Fibroblast of skin of abdomen (primary cell): Measurements from ENCODE around the gene ALG12.

Experiments
- DNase-seq: peaks from one replicate; pipeline ENCODE4 v3.0.0-alpha.2; 2013

Gene ALG12

DNA sequence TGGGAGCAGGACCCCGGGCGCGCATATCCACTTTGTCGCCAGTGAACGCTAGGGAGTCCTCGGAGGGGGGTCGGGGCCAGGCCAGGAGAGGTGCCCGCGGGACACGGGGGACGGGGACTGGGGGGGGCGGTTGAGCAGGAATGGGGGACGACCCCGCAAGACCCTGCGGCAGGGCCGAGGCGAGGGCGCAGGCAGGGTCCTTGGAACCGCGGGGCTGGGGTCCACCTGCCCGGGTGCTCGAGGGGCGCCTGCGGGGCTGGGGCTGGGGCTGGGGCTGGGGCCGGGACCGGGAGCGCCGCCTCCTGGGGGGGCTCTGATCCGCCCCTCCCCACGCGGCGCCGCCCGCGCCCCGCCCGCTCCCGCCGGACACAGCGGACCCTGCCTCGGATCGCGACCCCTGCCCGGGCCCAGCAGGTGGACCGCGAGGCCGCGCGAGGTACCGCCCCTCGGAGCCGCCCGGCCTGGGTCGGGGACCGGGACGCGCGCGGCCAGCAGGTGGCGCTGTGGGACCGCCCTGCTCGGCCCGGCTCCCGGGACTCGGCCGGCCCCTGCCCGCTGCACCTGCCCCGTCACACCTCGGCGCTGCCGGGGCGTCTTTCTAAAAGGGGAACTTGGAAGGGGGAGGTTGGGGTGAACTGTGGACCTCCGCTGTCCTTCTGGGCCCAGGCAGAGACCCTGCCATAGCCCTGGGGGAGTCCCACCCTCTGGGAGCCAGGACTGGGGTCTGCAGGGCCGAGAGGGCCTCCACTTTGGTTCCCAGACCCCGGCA lies 11.2 kb upstream of the ALG12 start:
- DNase-seq: peak; percentile 17

DNA sequence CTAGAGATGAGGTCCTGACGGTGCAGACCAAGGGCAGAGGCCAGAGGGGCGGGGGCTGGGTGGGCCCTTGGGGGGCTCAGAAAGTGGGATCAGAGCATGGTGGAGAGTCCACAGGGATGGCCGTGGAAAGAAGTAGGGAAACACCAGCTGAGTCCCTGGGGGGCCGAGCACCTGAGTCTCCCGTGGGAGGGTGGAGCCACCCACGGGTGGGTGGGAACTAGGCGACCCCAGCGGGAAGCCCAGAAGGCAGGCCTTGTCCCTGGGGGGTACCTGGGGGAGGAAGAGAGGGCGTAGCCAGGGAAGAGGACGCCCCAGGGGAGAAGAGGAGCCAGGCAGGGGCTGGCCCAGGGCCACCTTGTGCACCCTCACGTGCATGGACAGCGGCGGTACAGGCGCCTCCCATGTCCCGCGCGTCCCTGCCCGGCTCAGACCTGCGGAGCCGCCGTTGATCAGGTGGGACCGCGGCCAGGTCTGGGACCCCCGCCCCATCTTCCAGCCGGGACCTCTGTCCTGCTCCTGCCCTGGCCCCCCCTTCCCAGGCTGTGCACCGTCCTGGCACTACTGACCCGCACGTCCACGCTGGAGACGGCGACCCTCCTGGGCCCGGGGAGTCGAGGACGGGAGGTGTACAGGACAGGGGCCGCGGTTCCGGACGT lies 10.4 kb upstream of the ALG12 start:
- no peak for DNase-seq

DNA sequence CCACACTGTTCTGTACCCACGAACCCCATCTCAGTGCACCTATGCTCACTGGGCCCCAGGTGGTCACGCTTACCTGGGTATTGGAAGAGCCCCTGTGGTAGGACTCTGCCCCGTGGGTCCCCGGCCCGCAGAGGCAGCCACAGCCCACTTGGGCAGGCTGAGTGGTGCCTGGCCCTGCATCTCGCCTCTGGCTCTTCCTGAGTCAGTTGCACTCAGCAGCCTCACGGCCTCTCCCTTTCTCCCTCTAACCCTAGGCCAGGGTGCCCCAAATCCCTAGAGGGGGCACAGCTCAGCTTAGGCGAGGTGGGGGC lies 9.9 kb upstream of the ALG12 start:
- DNase-seq: no peak

DNA sequence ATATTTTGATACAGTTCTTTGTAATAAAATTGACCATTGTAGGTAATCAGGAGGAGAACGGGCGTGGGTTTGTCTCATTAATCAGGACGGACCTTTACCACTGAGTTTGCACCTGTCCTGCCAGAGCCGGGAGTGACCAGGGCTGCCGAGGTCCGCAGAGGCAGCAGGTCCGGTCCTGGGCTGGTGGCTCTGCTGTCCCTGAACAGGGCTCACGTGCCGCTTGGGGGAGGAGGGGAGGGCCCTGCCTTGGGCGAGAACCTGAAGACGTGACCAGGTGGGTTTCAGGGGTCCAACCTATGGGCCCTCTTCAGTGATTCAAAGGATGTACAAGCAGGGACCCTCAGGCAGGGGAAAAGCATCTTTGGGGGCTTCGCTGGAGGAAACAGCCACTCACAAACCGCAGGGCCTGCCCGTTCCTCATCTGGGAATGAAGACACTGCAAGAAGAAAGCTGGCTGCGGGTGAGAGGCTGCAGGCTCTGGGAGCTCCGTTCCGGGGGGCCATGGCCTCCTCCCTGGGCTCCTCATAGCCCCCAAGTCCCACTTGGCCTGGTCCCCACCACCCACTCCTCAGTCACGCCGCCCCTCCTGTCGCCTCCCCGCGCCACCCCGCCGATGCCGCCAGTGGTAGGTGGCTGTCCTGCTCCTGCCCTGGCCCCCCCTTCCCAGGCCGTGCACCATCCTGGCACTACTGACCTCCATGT lies 9.4 kb upstream of the ALG12 start:
- DNase-seq: no peak

DNA sequence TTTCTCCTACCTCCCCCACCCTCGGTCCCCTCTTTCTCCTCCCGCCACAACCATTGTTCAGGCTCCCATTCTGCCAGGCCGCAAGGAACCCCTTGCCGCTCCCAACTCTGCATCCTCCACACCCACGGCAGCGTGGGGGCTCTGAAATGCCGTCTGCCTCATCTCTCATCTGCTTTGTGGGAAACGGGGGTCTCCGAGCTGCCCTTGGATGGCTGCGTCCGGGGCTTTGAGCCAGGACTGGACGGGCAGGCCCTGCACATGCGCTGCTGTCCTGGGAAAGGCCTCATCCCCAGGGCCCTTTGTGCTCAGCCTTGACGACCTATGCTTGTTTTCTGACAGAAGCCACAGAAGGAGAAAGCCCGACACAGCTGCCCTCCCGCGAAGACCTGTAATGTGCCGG lies 8.7 kb upstream of the ALG12 start:
- no peak for DNase-seq

DNA sequence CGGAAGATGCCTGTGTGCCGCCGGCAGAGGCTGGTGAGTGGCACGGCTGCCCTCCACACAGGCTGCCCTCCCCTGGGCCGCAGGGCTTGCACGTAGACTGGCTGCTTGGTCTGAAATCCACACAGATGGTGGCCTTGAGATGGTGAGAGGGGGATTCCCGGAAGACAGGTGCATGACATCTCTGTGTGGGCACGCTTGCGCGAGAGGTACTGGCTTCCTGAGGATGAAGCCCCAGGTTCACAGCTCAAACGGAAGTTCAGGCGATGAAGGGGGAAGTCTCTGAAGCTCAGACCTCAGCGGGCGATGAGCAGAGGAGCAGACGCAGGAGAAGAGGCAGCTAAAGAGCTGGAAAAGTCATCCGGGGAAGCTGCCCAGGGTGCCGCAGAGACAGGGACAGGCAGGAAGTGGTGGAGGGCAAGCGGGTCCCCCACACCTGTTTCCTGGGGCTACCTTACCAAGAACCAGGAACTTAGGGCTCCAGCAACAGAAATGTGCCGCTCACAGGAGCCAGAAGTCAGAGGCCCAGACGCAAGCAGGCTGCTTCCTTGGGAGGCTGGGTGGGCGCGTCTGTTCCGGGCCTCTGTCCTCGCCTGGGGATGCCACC lies 7.4 kb upstream of the ALG12 start:
- DNase-seq: no peak

DNA sequence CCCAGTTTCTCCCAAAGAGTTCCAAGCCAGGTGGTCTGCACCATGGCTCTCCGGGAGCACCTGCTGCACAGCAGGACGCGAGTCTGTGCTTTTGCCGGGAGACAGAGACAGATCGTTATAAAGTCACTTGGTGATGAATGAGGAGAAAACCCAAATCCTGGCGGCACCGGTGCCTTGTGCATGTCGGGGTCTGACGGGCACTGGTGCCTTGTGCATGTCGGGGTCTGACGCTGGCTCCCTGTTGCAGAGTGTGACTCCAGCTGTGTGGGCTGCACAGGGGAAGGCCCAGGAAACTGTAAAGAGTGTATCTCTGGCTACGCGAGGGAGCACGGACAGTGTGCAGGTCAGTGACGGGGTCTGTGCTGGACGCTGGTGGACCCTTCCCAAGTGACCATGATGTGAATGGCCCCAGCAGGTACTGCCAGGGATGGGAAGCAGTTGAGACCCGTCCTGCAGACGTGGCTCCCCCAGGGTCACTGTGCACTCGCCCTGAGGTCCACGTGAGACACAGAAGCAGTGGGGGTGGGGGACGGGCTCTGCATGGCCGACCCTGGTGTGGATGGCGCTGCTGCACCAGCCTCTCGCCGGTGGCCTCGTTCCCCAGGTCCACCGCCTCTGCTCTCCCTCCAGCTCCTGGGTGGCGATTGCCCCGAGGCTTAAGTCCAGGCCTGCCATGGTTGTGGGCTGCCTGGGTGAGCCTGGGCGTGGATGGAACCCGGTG lies 6.0 kb upstream of the ALG12 start:
- no peak for DNase-seq

DNA sequence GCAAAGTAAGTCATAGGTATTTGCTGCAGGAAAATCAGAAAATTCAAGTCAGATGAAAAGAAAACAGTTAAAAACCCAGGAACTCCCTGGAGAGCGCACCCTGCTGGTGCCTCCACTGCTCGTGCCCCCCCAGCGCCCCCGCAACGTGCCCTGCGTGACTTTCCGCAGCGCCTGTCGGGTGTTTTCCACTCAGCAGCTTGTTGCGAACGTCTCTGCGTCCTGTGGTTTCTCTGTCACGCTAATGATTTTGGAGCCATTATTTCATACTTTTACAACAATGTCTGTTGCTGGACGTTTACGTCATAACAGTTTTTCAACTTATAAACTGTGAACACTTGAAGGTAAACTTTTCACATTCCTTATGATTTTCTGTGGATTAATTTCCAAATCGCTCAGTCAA lies 5.2 kb upstream of the ALG12 start:
- DNase-seq: no peak

DNA sequence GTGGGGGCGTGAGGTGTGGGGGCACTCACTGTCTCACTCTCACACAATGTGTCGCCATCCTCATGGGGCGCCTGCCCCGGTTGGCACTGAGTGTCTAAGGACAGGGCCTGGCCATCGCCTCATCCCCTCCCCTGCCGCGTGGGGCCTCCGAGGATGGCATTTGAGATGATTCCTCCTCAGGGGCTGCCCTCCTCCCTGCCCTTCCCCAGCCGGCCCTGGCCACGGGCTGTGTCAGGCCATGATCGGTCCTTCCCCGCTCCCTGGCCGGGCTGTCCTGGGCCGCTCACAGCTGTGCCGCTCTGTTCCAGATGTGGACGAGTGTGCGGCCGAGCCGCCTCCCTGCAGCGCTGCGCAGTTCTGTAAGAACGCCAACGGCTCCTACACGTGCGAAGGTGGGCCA lies 4.7 kb upstream of the ALG12 start:
- DNase-seq: no peak

DNA sequence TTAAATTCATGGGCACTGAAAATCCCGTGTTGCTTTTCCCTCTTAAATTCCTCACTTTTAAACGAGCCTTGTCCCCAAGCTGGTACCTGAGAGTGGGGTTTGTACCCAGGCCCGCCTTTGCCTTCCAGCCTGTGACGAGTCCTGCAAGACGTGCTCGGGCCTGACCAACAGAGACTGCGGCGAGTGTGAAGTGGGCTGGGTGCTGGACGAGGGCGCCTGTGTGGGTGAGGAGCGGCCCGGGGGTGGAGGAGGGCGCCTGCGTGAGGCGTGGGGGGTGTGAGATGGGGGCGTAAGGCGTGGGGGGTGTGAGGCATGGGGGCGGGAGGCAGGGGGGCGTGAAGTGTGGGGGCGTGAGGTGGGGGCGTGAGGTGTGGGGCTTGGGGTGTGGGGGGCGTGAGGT lies 4.2 kb upstream of the ALG12 start:
- no peak for DNase-seq

DNA sequence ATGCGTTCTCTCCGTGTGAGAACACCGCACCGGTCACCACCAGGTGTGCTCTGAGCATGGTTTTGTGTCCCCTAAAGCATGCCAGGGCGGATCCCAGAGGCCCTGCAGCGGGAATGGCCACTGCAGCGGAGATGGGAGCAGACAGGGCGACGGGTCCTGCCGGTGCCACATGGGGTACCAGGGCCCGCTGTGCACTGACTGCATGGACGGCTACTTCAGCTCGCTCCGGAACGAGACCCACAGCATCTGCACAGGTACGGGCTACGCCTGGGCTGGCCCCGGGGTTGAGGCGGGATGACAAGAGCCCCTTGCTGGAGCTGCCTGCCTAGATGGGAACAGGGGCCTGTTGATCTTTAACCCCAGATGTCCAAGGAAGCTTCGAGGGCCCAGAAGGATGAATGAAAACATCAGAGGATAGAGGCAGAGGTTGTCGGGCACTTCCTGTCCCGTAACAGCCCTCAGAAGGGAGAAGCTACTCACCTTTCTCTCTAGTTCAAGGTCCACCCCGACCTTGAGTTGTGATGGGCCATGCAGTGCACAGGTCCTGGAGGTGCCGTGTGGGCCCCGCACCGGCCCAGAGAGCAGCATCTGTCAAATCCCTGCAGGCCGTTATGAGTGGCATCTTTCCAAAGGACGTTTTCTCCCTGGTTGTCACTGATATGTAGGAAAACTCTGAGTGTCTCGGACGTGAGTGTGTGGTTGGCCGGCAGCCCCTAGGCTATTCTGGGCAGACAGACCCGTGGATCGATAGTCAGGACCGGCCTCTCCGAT lies 3.5 kb upstream of the ALG12 start:
- no peak for DNase-seq

DNA sequence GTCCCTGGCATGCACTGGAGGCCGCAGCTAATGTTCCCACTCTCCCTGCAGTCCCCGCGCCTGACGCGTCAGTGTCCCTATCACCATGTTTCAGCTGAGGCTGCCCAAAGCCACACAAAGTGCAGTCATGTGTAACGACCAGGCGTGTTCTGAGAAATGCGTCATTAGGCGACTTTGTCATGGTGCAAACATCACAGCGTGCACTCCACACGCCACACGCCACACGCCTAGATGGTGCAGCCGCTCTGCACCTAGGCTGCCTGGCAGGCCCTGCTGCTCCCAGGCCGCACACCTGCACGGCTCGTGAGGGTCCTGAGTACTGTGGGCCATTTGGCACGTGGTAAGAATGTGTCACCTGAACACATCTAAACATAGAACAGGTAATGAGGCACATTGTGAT lies 2.6 kb upstream of the ALG12 start:
- DNase-seq: no peak

DNA sequence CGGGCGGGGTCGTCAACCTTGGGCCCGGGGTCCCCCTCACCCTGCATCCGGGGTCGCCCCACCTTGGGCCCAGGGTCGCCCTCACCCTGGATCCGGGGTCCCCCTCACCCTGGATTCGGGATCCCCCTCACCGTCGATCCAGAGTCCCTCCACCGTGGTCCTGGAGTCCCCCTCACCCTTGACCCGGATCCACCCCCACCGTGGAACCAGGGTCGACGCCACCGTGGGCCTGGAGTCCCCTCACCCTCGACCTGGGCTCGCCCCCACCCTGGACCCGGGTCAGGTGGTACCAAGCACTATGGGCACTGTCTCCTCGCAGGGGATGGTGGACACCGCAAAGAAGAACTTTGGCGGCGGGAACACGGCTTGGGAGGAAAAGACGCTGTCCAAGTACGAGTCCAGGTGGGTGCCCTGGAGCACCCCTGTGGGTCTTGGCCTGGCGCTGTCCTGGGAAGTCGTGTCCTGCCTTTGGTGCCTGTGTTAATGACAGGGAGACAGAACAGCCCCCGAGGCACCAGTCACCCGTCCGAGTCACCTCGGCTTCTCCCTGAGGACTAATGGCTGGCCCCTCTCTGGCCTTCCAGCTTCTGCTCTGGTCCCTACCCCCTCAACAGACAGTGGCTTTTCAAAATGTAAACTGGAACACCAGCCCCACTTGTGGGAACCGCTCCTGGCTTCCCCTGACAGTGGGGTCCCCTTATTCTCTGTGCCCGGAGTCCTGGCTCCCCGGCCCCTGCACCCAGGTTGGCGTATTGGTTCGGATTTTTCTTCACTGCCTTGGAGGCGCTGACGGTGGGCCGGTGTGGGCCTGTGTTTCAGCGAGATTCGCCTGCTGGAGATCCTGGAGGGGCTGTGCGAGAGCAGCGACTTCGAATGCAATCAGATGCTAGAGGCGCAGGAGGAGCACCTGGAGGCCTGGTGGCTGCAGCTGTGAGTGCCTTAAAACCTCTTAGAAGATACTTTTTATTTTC lies 958 bp upstream of the ALG12 start:
- DNase-seq: no peak

DNA sequence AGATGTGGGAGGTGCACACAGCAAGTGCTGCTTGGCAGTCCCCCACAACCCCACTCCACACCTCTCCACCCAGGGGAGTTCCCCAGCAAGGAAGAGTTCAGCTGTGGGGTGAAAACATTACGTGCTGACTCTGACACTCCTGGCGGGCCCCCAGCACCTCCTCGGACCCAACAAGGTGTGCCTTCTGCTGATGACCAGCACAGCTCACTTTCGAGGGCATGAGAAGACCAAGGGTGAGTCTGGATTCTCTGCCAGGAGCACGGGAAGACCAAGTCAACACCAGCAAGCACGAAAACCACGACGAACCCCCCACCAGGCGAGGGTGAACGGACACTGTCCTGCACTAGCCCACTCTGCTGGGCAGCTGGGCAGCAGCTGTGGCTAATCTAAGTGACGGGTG lies 1.4 kb downstream of the ALG12 start:
- no peak for DNase-seq

DNA sequence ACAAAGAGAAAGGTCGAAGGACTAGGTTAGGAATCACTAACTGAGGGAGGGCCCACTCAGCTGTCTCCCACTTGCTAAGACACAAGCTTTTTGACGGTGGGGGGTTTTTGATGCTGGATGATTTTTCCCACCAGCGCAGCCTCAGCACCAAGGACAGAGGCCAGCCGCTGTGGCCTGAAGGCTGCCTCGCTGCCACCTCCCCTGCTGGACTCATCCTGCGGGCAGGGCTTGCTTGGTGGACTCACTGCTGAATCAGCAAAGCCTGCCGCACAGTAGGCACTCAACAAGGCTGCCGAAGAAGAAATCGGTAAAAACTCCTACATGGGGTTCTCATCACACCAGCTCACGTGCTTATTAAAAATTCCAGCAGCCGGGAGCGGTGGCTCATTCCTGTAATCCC lies 2.6 kb downstream of the ALG12 start:
- DNase-seq: no peak

DNA sequence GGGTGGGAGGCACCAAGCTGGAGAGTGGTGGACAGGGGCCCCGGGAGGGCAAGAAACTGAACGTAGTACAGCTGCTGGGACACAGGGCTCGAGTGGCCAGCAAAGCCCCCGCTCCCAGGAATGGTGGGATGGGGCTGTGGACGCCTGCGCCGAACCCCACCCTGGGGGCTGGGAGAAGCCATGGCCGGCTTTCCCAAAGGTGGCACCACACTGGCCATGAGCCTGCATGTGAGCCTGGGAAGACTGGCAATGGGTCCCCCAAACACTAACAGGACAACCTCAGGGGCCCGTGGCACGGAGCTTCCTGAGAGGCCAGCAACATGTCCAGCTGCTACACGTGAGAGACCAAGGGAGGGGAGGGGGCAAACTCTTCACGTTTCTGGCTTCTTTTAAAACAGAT lies 4.0 kb downstream of the ALG12 start:
- no peak for DNase-seq

DNA sequence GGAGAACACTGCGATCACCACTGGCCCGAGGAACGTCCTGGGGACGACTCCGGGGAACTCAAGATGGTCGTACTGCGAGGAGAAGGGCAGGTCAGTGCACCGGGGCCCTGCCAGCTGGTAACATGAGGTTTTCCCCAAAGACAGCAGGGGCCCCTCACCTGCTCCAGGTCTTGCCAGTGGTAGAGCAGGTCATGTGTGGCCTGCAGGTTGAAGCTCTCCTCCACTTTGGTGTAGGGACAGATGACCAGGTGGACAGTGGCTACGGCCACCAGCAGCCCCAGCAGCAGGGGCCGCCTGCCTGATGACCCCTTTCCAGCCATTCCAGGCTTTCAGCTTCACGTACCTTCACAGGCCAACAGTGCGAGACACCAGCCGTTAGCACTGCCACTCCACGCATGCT lies 4.8 kb downstream of the ALG12 start:
- no peak for DNase-seq

DNA sequence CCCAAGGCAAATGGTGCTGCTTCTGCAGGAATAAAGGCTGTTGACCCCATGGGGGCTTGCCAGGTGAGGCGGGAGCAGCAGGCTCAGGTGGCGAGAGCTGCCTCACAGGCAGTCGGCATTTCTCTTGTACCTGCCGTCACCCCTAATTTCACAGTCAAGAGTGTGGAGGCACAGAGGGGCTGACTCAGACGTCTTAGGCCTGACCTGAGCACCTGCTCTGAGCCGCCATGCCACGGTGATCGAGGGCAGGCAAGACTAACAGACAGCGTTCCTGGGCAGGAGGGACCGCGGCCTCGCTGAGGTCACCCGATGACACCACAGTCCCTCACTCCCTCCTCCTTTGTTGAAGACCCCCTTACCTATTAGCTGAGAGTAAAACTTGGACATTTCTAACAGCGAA lies 5.2 kb downstream of the ALG12 start:
- DNase-seq: no peak

DNA sequence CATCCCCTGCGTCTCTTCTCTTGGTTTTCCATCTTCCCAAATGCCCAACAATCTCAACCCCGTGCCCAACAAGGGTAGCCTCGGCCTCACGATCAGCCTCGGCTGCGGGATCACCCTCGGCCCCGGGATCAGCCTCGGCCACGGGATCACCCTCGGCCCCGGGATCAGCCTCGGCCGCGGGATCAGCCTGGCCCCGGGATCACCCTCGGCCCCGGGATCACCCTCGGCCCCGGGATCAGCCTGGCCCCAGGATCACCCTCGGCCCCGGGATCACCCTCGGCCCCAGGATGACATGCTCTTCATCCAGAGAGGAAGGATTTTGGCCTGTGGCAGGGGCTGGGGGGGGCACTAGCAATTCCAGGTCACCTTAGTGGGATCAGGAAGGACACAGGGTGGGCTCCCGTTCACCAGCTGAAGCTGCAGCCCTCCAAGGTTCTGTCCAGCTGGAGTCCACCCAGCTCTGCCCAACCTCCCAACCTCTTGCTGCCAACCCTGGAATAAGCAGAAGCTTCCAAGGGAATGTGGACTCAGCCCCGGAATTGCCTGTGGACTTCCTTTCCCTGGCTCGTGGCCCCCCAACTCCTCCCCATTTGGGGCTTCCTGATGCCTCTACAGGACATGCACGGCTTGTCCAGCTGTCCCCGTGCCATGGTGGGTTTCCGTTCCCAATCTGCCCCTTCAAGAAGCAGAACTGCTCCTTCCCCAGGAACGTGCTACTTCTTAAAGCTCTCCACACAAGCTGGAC lies 6.2 kb downstream of the ALG12 start:
- DNase-seq: no peak
